ENCODE measurements around the gene PSMD13.
A peak's percentile ranks its signal among the peaks of the same experiment; 100 is the strongest.
"Not testable (repeated sequence)": the region's sequence is repeated elsewhere in the genome, so short reads cannot be mapped to it uniquely, and the experiment has no call there.

Gene PSMD13

GRCh38 chr11:278001-278951, 41.5 kb downstream of the PSMD13 start, which contains the start of gene NLRP6:
TSS of gene NLRP6 (plus strand) at chr11:278407. CDS start at chr11:278570, 163 bp downstream.
- no peak for DNase-seq

- DNase-seq = no peak
Measured at GRCh38 chr11:279040-279965, 42.5 kb downstream of the PSMD13 start.

- no peak for DNase-seq
Measured at GRCh38 chr11:279966-280705, 43.4 kb downstream of the PSMD13 start.

- DNase-seq = no peak
Measured at GRCh38 chr11:280706-281485, 44.1 kb downstream of the PSMD13 start.

- no peak for DNase-seq
Measured at GRCh38 chr11:281486-282161, 44.8 kb downstream of the PSMD13 start.

- DNase-seq = no peak
Measured at GRCh38 chr11:282171-282570, 45.4 kb downstream of the PSMD13 start.

GRCh38 chr11:282630-283360, 46.0 kb downstream of the PSMD13 start:
- no peak for DNase-seq

- DNase-seq = no peak
Measured at GRCh38 chr11:283405-284104, 46.8 kb downstream of the PSMD13 start.

- no peak for DNase-seq
Measured at GRCh38 chr11:284105-285020, 47.6 kb downstream of the PSMD13 start.

GRCh38 chr11:285021-285893, 48.5 kb downstream of the PSMD13 start:
- no peak for DNase-seq

GRCh38 chr11:285894-286220, 49.1 kb downstream of the PSMD13 start:
- DNase-seq = no peak

GRCh38 chr11:286977-287820, 50.4 kb downstream of the PSMD13 start:
- DNase-seq = not testable (repeated sequence)

- DNase-seq = peak in 1 of 2 experiments; percentile 20
Measured at GRCh38 chr11:287821-288477, 51.2 kb downstream of the PSMD13 start.

- peak; percentile 35 to 45 for DNase-seq
Measured at GRCh38 chr11:288478-289397, 52.0 kb downstream of the PSMD13 start, which contains the start of gene PGGHG. TSS of gene PGGHG (plus strand) at chr11:289126. CDS start at chr11:289817, 691 bp downstream.

GRCh38 chr11:289398-289711, 52.6 kb downstream of the PSMD13 start:
- DNase-seq = no peak

All from AML-193 (cell line).